ENCODE measurements around the gene PITPNC1.

DNA sequence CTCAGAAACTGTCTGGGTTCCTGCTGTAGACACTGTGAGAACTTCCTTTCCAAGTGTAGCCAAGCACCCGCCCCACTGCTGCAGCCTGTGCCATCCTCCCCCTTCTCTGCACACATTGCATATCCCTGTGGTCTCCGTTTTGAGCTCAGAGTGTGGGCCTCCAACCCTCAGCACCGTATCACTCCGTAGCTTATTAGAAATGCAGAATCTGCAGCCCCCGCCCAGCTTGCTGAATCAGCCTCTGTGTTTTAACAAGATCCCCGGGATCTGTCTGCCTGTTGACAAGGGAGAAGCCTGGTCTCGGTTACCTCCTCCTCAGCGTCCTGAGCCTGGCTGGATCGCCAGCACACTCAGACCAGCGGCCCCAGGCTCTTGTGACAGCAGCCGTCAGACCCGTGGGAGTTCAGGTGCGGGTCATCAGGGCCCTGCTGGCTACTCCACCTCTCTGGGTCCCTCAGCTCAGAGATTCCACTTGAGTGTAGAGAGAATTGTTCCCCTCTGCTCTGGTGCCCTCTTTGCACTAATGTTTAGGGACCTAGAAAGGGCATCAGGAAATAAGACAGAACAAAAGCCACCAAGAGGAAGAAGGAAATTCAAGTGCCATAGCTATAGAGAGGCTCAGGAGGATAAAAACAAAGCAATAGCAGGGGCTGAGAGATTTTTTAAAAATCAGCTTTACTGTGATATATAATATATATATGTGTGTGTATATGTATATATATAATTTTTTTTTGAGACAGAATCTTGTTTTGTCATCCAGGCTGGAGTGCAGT lies 92.3 kb downstream of the PITPNC1 start:
- TF ChIP-seq, protein P1, sequence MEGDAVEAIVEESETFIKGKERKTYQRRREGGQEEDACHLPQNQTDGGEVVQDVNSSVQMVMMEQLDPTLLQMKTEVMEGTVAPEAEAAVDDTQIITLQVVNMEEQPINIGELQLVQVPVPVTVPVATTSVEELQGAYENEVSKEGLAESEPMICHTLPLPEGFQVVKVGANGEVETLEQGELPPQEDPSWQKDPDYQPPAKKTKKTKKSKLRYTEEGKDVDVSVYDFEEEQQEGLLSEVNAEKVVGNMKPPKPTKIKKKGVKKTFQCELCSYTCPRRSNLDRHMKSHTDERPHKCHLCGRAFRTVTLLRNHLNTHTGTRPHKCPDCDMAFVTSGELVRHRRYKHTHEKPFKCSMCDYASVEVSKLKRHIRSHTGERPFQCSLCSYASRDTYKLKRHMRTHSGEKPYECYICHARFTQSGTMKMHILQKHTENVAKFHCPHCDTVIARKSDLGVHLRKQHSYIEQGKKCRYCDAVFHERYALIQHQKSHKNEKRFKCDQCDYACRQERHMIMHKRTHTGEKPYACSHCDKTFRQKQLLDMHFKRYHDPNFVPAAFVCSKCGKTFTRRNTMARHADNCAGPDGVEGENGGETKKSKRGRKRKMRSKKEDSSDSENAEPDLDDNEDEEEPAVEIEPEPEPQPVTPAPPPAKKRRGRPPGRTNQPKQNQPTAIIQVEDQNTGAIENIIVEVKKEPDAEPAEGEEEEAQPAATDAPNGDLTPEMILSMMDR (conservative IDR thresholded peaks at IDR 0.05 in 1 of 2, IDR thresholded peaks at IDR 0.05 in 1 of 2; ENCODE audit: low read depth in 1 of 2, low read length in 2 of 2), result no peak
- no peak for TF ChIP-seq EZH2 (IDR thresholded peaks at IDR 0.05; ENCODE audit: low read length, missing control alignments)

Measured in fibroblast of lung (primary cell).